Measurements from ENCODE around the gene PSTPIP2.

GRCh38 chr18:45976566-45976965, 95.5 kb downstream of the PSTPIP2 start:
- TF ChIP-seq CTCF (IDR thresholded peaks at IDR 0.05): no peak
- TF ChIP-seq POLR2A (IDR thresholded peaks at IDR 0.05): no peak
